ENCODE results near the gene SEBOX.

- TF ChIP-seq CTCF (conservative IDR thresholded peaks at IDR 0.05 in 1 of 2, IDR thresholded peaks at IDR 0.05 in 1 of 2; ENCODE audit: low read depth in 1 of 2, low read length in 2 of 2) (no peak), EZH2 (IDR thresholded peaks at IDR 0.05; ENCODE audit: low read length, missing control alignments) (no peak)
Observed at GRCh38 chr17:28395968-28396367, 31.0 kb upstream of the SEBOX start.

Measured in fibroblast of lung (primary cell).